Stomach (tissue), 9 donors: ENCODE data around the gene AK9. TPM values are rescaled to one million over a fixed set of nuclear protein-coding genes. Genes with fewer than 3 reads are reported as not detected.

Experiments
- DNase-seq, 2 donors: peaks; one replicate each; pipeline versions ENCODE4 v3.0.0 to v3.0.0-alpha.2; 2013 to 2019
- H3K27ac ChIP-seq, 5 donors: fragments of 200-600 bp in 4 of 5; sonication (generic) in 4 of 5; one replicate each; pipeline ENCODE4 v1.5.1; 2013 to 2019; ENCODE audit warnings: mild to moderate bottlenecking in 1 of 5, moderate library complexity in 1 of 5
- H3K27me3 ChIP-seq, 3 donors: fragments of 200-600 bp; sonication (generic); one replicate each; pipeline ENCODE4 v1.5.1; 2017 to 2019; ENCODE audit warnings: mixed run types in 1 of 3
- H3K36me3 ChIP-seq, 4 donors: fragments of 200-600 bp; sonication (generic); 1 replicate in 3 of 4; 2 replicates in 1 of 4; pipeline ENCODE4 v1.5.1; 2016 to 2019
- H3K4me1 ChIP-seq, 4 donors: fragments of 200-600 bp; sonication (generic); one replicate each; pipeline ENCODE4 v1.5.1; 2016 to 2019
- H3K4me3 ChIP-seq, 4 donors: fragments of 200-600 bp; sonication (generic) in 3 of 4; one replicate each; pipeline ENCODE4 v1.5.1; 2016 to 2019; ENCODE audit warnings: mild to moderate bottlenecking in 1 of 4
- H3K9me3 ChIP-seq, 4 donors: fragments of 200-600 bp; sonication (generic); one replicate each; pipeline ENCODE4 v1.5.1; 2016 to 2019
- CTCF ChIP-seq, 7 experiments: fragments of 450-650 bp in 4 of 7; fragments of 200-600 bp in 3 of 7; sonication (generic) in 3 of 7; IDR thresholded peaks; one replicate each; pipeline ENCODE4 v1.5.1; 2016 to 2019; ENCODE audit warnings: antibody characterized with exemption in 7 of 7, control low read depth in 2 of 7, mild to moderate bottlenecking in 1 of 7
- EP300 ChIP-seq: sonication (generic); formaldehyde crosslinking; IDR thresholded peaks from one replicate; pipeline ENCODE4 v1.6.1; 2017; ENCODE audit warnings: antibody characterized with exemption
- POLR2A ChIP-seq, 4 donors: fragments of 450-650 bp; IDR thresholded peaks; one replicate each; pipeline ENCODE4 v1.6.1; 2016; ENCODE audit warnings: antibody characterized with exemption in 4 of 4, control low read depth in 2 of 4, mild to moderate bottlenecking in 1 of 4, moderate library complexity in 1 of 4
- POLR2AphosphoS5 ChIP-seq, 3 donors: sonication (generic); formaldehyde crosslinking; IDR thresholded peaks; one replicate each; pipeline ENCODE4 v1.6.1; 2016; ENCODE audit warnings: antibody characterized with exemption in 3 of 3
- WGBS, 5 donors: extraction: QIAGEN DNeasy Blood & Tissue Kit in 3 of 5; methylation state at CpG; one replicate each; pipeline versions ENCODE4 v1.1.5 to v1.1.7; 2013 to 2018; 5-methylcytosine and 5-hydroxymethylcytosine counted together
- intact Hi-C: fragments of 100-400 bp; cut with DNase I; formaldehyde crosslinking; loops from one replicate; pipeline ENCODE4 v1.15.1; 2023; ENCODE audit warnings: low total_unique reads
- polyA plus RNA-seq, 3 donors: library from polyadenylated mRNA; stranded (reverse); fragments of 200-250 nt; gene quantifications; one replicate each; pipeline ENCODE4 v1.2.3, GENCODE V29; 2013
- total RNA-seq, 5 donors: library from RNA; depleted of rRNA; stranded (reverse); fragments of >200 nt; gene quantifications; one replicate each; pipeline versions ENCODE4 v1.1.0 to v1.2.3, GENCODE V29; 2014 to 2016
- donor health status: healthy with polysubstance abuse.
- donor health status: Bipolar disorder and iron deficiency.
- donor health status: healthy.

Gene AK9
- total and polyA plus RNA-seq, 8 donors, result 3.8 to 20.3 (median 9.1) TPM

GRCh38 chr6:109477725-109478124 is 213.3 kb downstream of the AK9 start:
- intact Hi-C loops, result no loop called here
- 55 to 78% (median 61%) methylated on average over 2 of the region's 2 CpGs for WGBS, 5 donors
- TF ChIP-seq EP300 (no peak), POLR2A (IDR thresholded peaks at IDR 0.05) (no peak), CTCF (IDR thresholded peaks at IDR 0.05) (no peak), POLR2AphosphoS5 (IDR thresholded peaks at IDR 0.05) (no peak)
- no peaks in the 10 kb centered on the region for H3K27me3 ChIP-seq
- H3K4me3 ChIP-seq, result peak overlapping the region in 1 of 4 donors; percentile 2
- peaks cover 34 to 64% (median 57%) of the 10 kb centered on the region in 4 donors for H3K36me3 ChIP-seq
- no peak overlapping the region for H3K27ac ChIP-seq
- DNase-seq, result no peak
- H3K4me1 ChIP-seq, result peaks cover 44 to 74% (median 58%) of the 10 kb centered on the region in 4 donors
- H3K9me3 ChIP-seq, result no peaks in the 10 kb centered on the region

GRCh38 chr6:109477184-109477583 is 213.8 kb downstream of the AK9 start:
- Histone ChIP-seq H3K4me1 (peaks cover 43 to 71% (median 56%) of the 10 kb centered on the region in 4 donors), H3K9me3 (no peaks in the 10 kb centered on the region), H3K27me3 (no peaks in the 10 kb centered on the region), H3K4me3 (no peak overlapping the region), H3K36me3 (peaks cover 34 to 70% (median 62%) of the 10 kb centered on the region in 4 donors), H3K27ac (no peak overlapping the region)
- WGBS, 5 donors, result 93 to 98% (median 96%) methylated on average over 2 of the region's 2 CpGs
- no peak for DNase-seq
- intact Hi-C loops, result no loop called here
- TF ChIP-seq POLR2AphosphoS5 (IDR thresholded peaks at IDR 0.05) (no peak), EP300 (no peak), CTCF (IDR thresholded peaks at IDR 0.05) (no peak), POLR2A (IDR thresholded peaks at IDR 0.05) (no peak)

- intact Hi-C loops, result no loop called here
- Histone ChIP-seq H3K4me3 (no peak overlapping the region), H3K27me3 (no peaks in the 10 kb centered on the region), H3K27ac (no peak overlapping the region), H3K4me1 (peaks cover 27 to 55% (median 41%) of the 10 kb centered on the region in 4 donors), H3K9me3 (no peaks in the 10 kb centered on the region), H3K36me3 (peaks cover 43 to 77% (median 68%) of the 10 kb centered on the region in 4 donors)
- WGBS, 5 donors, result 57 to 72% (median 61%) methylated on average over 2 of the region's 2 CpGs
- DNase-seq, result no peak
- no peak for TF ChIP-seq CTCF (IDR thresholded peaks at IDR 0.05)
- TF ChIP-seq POLR2A (IDR thresholded peaks at IDR 0.05), result no peak
- TF ChIP-seq POLR2AphosphoS5 (IDR thresholded peaks at IDR 0.05), result no peak
- TF ChIP-seq EP300, result no peak
Observed at GRCh38 chr6:109475625-109476024, 215.4 kb downstream of the AK9 start.

GRCh38 chr6:109474995-109475394 is 216.0 kb downstream of the AK9 start:
- Histone ChIP-seq H3K27ac (no peak overlapping the region), H3K4me1 (peaks cover 21 to 49% (median 34%) of the 10 kb centered on the region in 4 donors), H3K36me3 (peaks cover 45 to 79% (median 73%) of the 10 kb centered on the region in 4 donors), H3K9me3 (no peaks in the 10 kb centered on the region), H3K27me3 (no peaks in the 10 kb centered on the region), H3K4me3 (no peak overlapping the region)
- 77 to 85% (median 81%) methylated on average over 4 of the region's 4 CpGs for WGBS, 5 donors
- intact Hi-C loops, result no loop called here
- TF ChIP-seq POLR2A (IDR thresholded peaks at IDR 0.05), result no peak
- TF ChIP-seq POLR2AphosphoS5 (IDR thresholded peaks at IDR 0.05), result no peak
- no peak for TF ChIP-seq EP300
- DNase-seq, result no peak

GRCh38 chr6:109473120-109473519 is 217.9 kb downstream of the AK9 start:
- DNase-seq, result no peak
- TF ChIP-seq POLR2A (IDR thresholded peaks at IDR 0.05) (no peak), EP300 (no peak), POLR2AphosphoS5 (IDR thresholded peaks at IDR 0.05) (no peak), CTCF (IDR thresholded peaks at IDR 0.05) (no peak)
- Histone ChIP-seq H3K4me3 (no peak overlapping the region), H3K4me1 (peaks cover 6 to 30% (median 18%) of the 10 kb centered on the region in 4 donors), H3K36me3 (peaks cover 45 to 96% (median 90%) of the 10 kb centered on the region in 4 donors), H3K27me3 (no peaks in the 10 kb centered on the region), H3K27ac (no peak overlapping the region), H3K9me3 (no peaks in the 10 kb centered on the region)
- 90 to 98% (median 95%) methylated on average over 3 of the region's 3 CpGs for WGBS, 5 donors
- intact Hi-C loops, result no loop called here
